AG20443 (cell line): Measurements from ENCODE around the gene NETO2.

Experiments used
- DNase-seq: peaks from one replicate; pipeline ENCODE4 v3.0.0; 2012; ENCODE audit warnings: low spot score, mixed read lengths

Gene NETO2

GRCh38 chr16:47046726-47047523, 96.8 kb downstream of the NETO2 start:
- no peak for DNase-seq

- no peak for DNase-seq
Observed at GRCh38 chr16:47045459-47045858, 98.3 kb downstream of the NETO2 start.

DNA sequence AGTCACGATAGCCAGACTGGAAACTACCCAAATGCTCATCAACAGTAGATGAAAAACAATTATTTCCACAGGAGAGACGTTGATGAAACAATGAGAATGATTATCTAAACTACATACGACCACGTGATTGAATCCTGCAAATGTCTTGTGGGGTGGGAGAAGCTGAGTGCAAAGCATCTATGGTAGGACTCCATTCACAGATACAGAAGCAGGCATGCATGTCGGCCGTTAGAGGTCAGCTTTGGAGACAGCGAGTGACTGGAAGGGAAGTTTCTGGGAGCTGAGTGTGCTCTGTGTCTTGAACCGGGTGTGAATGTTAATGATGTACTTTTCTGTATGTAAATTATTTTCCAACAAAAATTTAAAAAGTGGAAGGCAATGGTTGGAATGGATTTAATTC, 98.7 kb downstream of the NETO2 start:
- no peak for DNase-seq

DNA sequence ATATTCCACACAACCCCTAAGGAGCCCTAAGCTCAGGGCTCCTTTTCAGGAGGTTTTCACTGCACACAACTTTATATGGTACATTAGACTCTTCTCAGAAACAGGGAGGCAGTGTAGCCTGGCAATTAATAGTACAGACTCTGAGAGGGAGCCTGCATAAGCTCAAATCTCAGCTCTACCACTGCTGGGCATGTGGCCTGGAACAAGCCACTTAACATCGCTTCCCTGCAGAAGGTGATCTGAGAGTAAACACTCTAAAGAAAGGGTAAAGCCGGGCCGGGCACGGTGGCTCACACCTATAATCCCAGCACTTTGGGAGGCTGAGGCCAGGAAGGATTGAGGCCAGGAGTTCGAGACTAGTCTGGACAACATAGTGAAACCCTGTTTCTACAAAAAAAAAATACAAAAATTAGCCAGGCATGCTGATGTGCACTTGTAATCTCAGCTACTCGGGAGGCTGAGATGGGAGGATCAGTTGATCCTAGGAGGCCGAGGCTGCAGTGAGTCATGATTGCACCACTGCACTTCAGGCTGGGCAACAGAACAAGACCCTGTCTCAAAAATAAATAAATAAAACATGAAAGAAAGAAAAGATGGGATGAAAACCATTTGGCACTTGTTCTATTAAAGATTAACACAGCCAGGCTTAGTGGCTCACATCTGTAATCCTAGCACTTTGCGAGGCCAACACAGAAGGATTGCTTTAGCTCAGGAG, 99.6 kb downstream of the NETO2 start:
- no peak for DNase-seq

- DNase-seq = no peak
Observed at GRCh38 chr16:47043200-47043599, 100.5 kb downstream of the NETO2 start.

DNA sequence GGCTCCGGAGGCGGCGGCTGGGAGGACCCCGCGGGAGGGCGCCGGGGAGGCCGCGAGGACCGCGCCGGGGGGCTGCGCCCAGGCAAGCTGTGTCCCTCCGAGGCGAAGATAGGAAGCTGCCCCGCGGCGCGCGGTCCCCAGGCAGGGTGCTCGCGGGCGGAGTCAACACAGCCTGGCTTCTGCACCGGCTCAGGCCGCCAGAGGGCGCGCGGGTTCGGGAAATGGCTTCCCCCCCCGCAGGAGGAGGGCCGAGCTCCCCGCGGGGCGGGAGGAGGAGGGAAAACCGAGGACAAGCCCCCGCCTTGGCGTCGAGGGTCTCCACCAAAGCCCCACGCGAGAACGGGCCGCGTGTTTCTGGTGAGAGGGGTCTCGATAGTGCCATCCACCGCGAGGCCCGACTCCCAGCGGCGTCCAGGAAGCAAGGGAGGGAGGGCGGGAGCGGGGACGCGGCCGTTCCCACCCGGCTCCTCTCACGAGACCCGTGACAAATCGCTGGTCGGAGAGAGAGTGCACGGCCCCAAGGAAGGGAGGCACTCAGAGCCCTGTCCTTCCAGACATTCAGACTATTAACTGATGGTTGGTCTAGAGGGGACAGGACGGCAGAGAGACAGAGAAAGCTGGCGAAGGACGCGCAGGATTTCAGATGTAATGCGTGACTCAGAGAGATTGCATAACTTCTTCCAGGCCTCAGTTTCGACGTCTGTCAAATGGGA, 105.8 kb downstream of the NETO2 start:
- peak; percentile 98 for DNase-seq

GRCh38 chr16:47037396-47037745, 106.4 kb downstream of the NETO2 start:
- no peak for DNase-seq

GRCh38 chr16:47036201-47036600, 107.5 kb downstream of the NETO2 start:
- DNase-seq = no peak

GRCh38 chr16:47035436-47035835, 108.3 kb downstream of the NETO2 start:
- DNase-seq = no peak

DNA sequence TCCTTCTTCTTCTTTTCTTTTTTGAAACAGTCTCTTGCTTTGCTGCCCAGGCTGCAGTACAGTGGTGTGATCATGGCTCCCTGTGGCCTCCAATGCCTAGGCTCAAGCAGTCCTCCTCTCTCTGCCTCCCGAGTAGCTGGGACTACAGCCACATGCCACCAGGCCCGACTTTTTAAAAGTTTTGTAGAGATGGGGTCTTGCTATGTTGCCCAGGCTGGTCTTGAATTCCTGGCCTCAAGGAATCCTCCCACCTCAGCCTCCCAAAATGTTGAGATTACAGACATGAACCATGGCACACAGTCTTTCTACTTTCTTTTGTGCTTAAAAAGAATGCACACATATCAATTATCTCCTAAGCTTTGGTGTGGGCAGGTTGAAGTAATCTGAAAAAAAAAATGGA, 109.3 kb downstream of the NETO2 start:
- no peak for DNase-seq

GRCh38 chr16:47033176-47033575, 110.6 kb downstream of the NETO2 start:
- DNase-seq = no peak

DNA sequence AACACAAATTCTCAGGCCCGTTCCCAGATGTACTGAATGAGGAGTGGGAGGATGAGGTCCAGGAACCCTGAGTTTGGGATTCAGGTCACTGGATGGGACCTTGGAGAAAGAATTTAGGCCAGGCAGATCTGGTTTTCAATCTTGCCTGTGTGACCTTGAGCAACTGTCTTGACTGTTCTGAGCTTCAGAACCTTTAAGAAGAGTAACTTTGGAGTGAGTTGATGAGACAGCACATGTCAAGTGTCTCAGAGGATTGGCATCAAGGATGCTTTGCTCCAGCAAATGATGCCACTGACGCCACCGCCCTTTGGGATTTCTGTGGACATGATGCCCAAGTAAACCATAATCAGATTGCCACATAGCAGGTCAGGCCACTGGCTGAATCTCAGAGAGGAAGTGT, 114.0 kb downstream of the NETO2 start:
- DNase-seq = no peak

GRCh38 chr16:47028767-47029377, 114.9 kb downstream of the NETO2 start:
- no peak for DNase-seq
